HG03520 (cell line): Measurements from ENCODE around the gene ZXDB.
"Not testable (repeated sequence)": the region's sequence is repeated elsewhere in the genome, so short reads cannot be mapped to it uniquely, and the experiment has no call there.

Experiments used
- ATAC-seq: cut with Tn5 transposase; IDR thresholded peaks from one replicate; pipeline ENCODE4 v1.9.1; 2021; ENCODE audit warnings: mild to moderate bottlenecking, moderate library complexity; ENCODE audit not compliant: unreplicated experiment

The ZXDB gene

GRCh38 chrX:57591284-57592159 lies at the start of gene ZXDB:
TSS of gene ZXDB (plus strand) at chrX:57592011. CDS start at chrX:57592049, 38 bp downstream.
- ATAC-seq, result peak; percentile 32

- ATAC-seq, result no peak
Measured at GRCh38 chrX:57565198-57565597, 26.6 kb upstream of the ZXDB start.

DNA sequence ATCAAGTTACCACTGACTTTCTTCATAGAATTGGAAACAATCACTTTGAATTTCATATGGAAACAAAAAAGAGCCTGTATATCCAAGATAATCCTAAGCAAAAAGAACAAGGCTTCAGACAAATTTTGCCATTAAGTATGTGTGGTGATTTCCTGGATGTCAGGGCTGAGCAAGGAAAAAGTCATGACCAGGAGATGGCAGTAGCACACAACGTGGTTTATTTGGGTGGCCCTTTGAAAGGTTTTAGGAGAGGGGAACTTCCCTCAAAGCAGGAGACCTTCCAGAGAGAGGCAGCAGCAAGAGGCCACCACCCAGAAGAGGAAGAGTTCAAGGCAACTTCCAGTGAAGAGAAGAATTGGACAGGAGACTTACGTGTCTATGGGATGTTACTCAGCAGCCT lies 18.1 kb upstream of the ZXDB start:
- ATAC-seq, result no peak

GRCh38 chrX:57582948-57583347 lies 8.9 kb upstream of the ZXDB start:
- not testable (repeated sequence) for ATAC-seq

DNA sequence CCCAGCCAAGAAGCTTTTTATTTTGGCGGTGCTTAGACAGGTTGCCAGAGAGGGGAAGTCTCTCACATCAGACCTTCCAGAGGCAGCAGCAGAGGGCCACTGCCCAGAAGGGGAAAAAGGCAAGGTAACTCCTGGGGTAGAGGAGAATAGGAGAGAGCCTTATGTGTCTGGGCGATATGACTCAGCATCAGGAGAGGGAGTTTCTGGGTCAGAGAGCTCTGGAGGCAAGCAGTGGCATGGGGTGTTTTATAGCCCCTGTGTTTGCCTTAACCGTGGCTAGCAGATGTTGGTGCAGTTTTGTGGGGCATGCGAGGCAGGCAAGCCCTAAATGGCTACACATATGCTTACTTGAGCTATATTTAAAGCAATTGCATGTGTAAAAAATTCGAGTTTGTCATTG lies 8.3 kb upstream of the ZXDB start:
- ATAC-seq, result no peak

DNA sequence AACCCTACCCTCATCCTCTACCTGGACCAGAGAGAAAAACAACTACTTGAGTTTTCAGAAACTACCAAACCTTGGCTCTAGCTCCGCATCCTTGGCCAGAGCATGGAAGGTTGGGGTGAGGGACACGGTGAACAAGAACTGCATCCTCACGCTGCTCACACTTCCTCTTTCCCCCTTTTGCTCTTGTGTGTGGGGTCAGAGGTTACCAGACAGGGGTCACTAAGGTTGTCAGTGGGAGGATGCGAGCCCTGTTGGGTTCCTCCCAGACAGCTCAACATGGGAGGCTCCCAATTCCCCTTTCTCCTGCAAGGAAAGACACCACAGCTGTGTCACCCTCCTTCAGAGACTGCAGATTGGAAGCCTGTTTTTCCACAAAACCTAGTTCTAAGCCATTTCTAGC lies 5.5 kb upstream of the ZXDB start:
- ATAC-seq, result no peak

GRCh38 chrX:57587062-57587461 lies 4.7 kb upstream of the ZXDB start:
- no peak for ATAC-seq

- no peak for ATAC-seq
Measured at GRCh38 chrX:57587607-57588006, 4.2 kb upstream of the ZXDB start.

GRCh38 chrX:57592160-57592893 lies 516 bp downstream of the ZXDB start:
- peak; percentile 67 for ATAC-seq

DNA sequence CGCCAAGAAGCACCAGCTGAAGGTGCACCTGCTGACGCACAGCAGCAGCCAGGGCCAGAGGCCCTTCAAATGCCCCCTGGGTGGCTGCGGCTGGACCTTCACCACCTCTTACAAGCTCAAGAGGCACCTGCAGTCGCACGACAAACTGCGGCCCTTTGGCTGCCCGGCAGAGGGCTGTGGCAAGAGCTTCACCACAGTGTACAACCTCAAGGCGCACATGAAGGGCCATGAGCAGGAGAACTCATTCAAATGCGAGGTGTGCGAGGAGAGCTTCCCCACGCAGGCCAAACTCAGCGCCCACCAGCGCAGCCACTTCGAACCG lies 1.0 kb downstream of the ZXDB start:
- ATAC-seq, result peak; percentile 66

- no peak for ATAC-seq
Measured at GRCh38 chrX:57595381-57595811, 3.6 kb downstream of the ZXDB start.

GRCh38 chrX:57596109-57596508 lies 4.3 kb downstream of the ZXDB start:
- no peak for ATAC-seq

- no peak for ATAC-seq
Measured at GRCh38 chrX:57596516-57596915, 4.7 kb downstream of the ZXDB start.

DNA sequence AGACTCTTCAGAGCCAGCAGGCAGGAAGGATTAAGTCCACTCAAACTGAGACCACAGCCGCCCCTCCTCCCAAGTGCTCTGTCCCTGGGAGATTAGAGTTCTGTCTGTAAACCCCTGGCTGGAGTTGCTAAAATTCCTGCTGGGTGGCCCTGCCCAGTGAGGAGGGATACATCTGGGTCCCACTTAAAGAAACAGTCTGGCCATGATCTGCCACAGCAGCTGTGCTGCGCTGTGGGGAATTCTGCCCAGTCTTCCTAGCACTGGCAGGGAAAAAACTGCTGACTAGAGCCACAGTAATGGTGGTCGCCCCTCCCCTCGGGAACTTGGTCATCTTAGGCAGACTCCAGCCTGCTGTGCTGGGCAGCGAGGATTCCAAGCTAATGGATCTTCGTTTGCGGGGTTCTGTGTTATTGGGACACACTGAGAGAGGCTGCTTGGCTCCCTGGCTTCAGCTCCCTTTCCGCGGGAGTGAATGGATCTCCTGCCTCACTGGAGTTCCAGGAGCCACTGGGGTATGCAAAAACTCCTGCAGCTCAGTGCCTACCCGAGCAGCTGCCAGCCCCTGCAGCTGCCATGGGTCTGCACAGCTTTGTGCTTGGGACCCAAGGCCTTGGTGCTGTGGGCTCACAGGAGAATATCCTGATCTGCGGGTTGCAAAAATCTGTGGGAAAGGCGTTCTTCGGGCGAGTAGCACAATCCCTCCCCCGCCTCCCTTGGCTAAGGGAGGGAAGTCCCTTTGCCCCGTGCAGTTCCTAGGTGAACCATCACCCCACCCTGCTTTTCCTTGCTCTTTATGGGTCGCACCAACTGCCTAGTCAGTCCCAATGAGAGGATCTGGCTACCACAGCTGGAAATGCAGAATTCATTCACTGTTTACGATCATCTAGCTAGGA lies 15.7 kb downstream of the ZXDB start:
- no peak for ATAC-seq

GRCh38 chrX:57613351-57613750 lies 21.5 kb downstream of the ZXDB start:
- not testable (repeated sequence) for ATAC-seq

DNA sequence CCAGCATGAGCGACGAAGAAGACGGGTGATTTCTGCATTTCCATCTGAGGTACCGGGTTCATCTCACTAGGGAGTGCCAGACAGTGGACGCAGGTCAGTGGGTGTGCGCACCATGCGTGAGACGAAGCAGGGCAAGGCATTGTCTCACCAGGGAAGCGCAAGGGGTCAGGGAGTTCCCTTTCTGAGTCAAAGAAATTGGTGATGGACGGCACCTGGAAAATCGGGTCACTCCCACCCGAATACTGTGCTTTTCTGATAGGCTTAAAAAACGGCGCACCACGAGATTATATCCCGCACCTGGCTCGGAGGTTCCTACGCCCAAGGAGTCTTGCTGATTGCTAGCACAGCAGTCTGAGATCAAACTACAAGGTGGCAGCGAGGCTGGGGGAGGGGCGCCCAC lies 37.6 kb downstream of the ZXDB start:
- not testable (repeated sequence) for ATAC-seq

- no peak for ATAC-seq
Measured at GRCh38 chrX:57640674-57641016, 48.8 kb downstream of the ZXDB start.

DNA sequence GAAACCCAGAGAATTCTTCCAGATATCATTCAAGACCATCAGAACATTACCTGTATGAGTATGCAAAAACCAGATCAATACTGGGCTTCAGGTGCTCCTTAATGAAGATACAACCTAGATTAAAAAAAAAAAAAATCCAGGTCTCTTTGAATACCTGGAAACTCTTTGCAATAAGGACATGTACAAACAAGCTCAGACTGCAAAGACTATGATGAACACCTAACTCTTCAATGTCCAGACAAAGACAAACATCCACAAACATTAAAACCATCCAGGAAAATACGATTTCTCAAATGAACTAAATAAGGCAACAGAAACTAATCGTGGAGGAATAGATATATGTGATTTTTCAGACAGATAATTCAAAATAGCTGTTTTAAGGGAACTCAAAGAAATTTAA lies 49.5 kb downstream of the ZXDB start:
- ATAC-seq, result no peak

DNA sequence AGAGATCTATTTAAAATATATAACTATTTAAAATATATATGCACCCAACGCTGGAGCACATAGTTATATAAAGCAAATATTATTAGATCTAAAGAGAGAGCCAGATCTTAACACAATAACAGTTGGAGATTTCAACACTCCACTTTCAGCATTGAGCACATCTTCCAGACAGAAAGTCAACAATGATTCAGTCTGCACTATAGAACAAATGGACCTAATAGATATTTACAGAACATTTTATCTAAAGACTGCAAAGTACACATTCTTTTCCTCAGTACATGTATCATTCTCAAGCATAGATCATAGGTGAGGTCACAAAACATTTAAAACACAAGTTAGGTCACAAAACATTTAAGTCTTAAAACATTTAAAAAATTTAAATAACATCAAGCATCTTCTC lies 51.9 kb downstream of the ZXDB start:
- no peak for ATAC-seq

- ATAC-seq, result no peak
Measured at GRCh38 chrX:57647020-57647419, 55.2 kb downstream of the ZXDB start.
